ENCODE data around the gene MAP3K5.
"Not testable (repeated sequence)": the region's sequence is repeated elsewhere in the genome, so short reads cannot be mapped to it uniquely, and the experiment has no call there.

Gene MAP3K5

DNA sequence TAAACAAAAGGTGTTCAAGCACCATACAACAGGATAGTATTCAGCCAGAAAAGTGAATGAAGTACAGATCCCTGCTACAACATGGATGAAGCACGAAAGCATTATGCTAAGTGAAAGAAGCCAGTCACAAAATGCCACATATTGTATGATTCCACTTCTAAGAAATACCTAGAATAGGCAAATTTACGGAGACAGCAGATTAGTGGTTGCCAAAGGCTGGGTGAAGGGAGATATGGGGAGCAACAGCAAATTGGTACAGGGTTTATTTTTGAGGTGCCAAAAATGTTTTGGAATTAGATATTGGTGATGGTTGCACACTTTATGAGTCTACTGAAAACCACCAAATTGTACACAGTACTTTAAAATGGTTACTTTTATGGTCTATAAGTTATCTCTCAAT, 23.2 kb downstream of the MAP3K5 start:
- no peak for DNase-seq

DNA sequence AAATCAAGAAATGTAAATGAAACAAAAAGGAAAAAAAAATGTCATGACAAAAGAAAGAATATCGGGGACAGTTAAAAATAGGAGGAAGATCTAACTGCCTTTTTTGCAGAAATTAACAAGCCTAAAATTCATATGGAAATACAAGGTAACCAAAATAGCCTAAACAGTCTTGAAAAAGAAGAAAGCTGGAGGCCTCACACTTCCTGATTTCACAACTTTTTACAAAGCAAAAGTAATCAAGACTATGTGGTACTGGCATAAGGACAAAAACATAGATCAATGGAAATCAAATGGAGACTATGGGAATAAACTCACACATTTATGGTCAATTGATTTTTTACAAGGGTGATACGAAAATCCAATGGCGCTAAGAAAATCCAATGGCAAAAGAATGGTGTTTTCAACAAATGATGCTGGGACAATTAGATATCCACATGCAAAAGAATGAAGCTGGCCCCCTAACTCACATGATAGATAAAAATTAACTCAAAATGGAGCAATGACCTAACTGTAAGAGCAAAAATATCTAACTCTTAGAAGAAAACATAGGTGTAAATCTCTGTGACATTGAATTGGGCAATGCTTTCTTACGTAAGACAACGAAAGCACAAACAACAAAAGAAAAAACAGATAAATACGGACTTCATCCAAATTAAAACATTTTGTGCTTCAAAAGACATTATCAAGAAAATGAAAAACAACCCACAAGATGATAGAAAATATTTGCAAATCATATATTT, 24.5 kb downstream of the MAP3K5 start:
- DNase-seq = no peak

DNA sequence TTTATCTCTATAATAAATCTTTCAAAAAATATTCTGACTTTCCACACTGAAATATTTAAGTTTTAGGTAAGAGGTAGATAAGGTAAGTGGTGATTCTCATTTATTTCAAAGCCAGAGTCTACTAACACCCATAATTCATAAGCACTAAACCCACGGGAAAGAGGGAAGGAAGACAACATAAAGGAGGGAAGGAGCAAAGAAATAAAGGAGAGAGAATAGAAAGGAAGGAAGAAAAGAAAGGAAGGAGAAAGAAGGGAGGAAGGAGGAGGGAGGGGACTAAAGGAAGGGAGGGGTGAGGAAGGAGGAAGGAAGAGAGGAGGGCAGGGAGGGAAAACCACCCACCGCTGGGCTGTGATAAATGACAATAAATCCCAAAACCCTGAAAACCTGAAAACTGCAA, 25.2 kb downstream of the MAP3K5 start:
- no peak for DNase-seq

DNA sequence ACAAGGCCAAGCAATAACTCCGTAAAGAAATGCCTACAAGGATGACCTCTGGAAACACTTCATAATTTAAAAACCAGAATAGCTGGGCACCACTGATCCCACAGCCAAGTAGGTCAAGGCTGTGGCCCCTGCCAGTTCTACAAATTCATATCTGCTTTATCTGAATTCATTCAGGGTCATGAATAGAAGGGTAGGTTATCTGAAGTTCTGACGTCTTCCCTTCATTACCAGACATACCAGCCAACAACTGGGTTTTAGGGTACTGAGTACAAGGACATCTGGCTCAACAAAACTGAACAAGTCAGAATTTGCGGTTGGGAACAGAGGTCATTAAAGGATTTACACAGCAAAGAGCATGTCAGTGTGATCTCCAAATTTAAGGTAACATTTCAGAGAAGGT, 26.0 kb downstream of the MAP3K5 start:
- DNase-seq = no peak

DNA sequence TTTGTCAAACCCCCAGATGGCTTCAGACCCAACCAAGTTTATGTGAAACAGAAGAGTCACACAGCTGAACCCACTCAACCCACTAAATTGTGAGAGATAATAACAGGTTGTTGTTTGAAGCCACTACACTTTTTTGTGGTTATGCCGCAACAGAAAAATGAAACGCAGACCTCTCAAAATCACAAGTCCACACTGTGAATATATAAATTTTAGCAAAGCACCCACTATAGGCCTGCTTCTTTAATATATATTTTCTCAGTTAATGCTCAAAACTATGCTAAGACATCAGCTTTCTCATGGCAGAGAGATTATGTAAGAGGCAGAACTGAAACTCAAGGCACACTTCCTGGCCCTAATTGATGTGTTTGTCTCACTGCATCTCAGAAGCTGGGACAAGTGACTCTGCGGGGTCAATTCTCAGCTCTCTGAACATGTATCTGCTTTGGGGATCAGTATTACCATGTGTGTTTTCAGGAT, 27.7 kb downstream of the MAP3K5 start:
- DNase-seq = no peak

DNA sequence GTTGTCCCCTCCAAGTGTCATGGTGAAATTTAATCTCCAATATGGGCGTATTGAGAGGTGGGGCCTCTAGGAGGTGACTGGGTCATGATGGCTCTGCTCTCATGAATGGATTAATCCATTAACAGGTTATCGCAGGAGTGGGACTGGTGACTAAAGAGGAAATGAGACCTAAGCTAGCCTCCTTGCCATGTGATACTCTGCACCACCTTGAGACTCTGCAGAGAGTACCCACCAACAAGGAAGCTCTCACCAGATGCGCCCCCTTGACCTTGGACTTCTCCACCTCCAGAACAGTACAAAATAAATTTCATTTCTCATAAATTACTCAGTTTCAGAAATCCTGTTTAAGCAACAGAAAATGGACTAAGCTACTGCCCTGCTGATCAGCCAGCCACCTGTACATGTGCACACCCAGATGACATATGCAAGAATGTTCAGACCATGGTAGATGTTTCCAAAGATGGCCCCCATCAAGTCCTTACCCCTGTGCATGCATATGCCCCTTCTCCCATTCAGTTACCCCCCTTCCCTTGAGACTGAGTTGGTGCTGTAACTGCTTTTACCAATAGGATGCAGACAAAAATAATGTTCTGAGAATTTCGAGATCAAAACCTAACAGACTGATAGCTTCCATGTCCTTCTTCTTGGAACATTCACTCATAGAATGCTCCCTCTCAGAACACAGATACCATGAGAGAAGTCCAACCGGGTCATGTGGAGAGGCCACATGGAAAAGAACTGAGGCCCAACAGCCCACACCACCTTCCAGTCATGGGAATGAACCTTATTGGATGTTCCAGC, 28.4 kb downstream of the MAP3K5 start:
- DNase-seq = no peak

DNA sequence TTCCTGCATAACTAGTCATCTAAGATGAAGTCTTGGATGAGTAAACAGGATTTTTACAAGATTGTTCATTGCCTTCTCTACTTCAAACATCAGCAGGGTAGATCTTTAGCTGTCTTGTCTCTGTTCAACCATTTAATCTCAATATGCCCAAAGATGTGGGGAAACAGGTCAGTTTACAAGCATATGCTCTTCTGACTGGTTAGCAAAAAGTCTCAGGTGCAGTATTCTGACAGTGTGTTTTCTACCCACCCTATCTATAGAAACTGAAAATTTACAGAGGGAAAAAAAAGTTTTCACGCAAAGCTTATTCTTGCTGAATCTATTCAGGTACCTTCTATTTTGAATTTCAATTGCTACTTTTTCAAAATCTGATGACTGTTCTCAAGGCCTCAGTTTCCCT, 29.0 kb downstream of the MAP3K5 start:
- no peak for DNase-seq

DNA sequence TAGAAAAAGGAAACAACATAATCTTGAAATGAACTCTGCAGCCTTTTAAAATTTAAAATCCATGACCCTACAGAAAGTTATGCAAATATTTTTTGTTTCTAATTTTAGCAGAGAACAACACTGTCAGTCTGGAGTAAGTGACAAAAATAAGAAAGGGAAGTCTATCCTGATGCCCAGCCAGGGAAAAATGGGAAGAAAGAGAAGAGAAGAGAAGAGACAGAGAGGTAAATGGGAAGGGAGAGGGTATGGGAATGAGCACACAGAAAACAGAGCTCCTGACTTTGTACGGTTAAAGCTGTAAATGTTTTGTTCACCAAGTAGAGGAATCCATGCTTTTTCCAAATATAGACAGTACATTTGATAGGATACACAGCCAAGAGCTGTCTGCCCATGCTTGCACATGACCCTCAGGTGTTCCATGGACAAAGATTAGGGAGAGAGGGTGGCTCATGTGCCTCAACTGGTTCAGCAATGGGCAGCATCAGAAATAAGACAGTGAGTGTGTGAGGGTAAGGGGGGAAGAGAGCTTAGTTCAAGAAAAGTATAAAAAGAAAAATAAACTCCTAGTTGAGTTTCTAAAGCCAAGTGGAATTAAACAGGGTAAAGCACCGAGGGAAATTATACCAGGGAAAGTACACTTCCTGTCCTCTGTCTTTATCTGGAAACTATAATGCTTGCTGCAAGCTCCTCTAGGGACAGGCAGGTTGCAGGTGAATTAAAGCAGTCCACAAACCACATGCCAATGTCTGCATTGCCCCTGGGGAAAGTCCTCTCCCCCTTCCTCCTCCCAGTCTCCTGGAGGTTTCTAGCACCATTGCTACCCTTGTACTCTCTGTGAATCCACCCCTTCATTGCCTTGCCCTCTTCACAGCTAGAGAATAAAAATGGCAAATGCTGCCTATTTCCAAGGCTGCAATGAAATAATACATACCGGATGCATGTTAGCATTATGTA, 30.0 kb downstream of the MAP3K5 start:
- DNase-seq = no peak

DNA sequence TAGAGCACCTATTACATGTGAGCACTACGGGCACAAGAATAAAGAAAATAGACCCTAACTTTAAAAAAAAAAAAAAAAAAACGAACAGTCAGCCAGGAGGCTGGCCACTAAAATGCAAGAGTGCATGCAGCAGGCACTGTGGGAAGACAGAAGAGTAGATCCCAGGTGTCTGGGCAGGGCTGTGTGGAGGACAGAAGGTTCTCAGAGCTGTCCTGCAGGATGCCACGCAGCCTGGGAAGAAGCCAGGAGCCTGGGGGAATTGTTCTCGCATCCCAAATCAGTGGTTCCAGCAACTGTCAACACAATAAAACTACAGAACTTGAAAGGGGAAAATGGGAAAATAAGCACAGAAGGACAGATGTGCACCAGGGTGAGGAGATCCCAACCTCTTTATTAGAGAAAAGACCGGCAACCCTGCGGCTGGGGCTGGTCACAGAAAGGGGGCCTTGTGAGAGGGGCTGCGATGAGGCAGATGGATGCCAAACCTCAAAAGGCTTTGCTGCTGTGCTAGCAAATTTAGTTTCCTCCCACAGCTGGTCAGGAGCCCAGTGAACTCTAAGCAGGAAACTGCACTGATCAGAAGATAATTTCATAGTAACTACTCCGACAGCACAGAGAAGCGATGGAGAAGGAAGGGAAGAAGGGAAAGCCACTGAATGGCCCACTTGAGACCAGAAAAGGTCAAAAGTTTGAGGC, 30.9 kb downstream of the MAP3K5 start:
- no peak for DNase-seq

DNA sequence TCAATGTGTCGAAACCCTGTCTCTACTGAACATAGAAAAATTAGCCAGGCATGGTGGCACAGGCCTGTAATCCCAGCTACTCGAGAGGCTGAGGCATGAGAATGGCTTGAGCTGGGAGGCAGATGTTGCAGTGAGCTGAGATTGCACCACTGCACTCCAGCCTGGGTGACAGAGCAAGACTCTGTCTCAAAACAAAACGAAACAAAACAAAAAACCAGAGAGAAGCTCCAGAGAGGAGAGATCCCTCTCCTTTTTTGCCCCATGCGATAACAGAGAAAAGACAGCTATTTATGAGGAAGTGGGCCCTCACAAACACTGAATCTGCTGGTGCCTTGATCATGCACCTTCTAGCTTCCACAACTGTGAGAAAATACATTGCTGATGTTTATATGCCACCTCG, 31.5 kb downstream of the MAP3K5 start:
- DNase-seq = not testable (repeated sequence)

DNA sequence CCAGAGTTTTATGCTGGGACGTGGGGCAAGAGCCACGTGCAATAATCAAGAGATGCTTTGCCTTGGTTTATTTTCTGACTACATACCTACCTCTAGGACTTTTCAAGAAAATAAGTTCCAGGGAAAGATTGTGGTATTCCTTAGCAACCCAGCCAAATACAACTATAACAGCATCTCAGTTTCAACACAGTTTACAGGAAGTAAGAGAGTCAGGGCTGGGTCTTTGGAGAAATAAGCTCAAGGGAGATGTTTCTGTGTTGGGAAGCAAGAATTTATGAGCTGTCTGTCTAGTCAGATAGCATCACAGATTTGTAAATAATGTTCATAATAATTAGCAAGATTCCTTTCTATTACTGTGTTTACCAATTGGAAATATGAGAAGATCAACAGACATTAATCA, 35.1 kb downstream of the MAP3K5 start:
- DNase-seq = no peak

DNA sequence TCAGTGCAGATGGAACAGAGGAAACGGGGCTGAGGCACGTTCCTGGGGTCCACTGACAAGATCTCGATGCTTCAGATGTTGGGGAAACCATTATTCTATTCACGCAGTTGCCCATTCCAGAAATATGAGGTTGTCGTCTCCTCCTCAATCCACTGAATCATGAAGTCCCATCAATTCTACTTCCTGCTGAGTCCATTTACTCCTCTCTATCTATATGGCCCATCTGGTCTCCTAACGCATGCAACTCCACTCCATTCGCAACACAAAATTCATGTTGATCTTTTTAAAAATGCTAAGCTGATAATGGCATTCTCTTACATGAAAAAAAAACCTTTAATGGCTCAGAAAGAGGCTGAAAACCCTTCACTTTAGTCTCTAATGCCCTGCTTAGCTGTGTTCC, 37.5 kb downstream of the MAP3K5 start:
- DNase-seq = no peak

DNA sequence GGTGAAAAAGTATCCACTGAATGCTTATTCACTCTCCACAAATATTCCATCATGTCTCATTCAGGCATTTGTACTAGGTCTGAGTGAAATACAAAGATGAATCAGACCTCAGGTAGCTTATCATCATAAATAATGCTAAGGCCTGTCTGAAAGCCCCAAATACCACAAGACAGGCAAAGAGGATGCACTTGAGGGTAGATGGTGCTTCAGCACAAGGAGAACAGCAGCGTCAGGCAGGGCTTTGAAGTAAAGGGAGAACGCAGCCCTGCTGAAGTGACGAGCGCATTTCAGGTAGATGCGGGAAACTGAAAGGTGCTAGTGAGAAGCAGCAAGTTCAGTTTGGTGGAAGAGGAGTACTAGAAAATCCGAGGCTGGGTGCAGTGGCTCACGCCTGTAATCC, 38.7 kb downstream of the MAP3K5 start:
- no peak for DNase-seq

DNA sequence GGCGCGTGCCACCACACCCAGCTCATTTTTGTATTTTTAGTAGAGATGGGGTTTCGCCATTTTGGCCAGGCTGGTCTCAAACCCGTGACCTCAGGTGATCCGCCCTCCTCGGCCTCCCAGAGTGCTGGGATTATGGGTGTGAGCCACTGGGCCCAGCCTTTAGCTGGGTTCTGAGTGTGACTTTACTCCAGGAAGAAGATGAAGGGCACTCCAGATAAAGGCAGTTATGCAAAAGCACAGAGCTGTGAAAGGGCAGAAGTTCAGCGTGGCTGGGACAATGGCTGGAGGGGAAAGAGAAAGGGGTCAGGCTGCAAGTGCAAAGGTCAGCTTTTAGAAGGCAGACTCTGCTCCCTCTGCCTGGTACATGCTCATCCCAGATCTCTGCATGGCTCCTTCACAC, 39.7 kb downstream of the MAP3K5 start:
- DNase-seq = no peak

DNA sequence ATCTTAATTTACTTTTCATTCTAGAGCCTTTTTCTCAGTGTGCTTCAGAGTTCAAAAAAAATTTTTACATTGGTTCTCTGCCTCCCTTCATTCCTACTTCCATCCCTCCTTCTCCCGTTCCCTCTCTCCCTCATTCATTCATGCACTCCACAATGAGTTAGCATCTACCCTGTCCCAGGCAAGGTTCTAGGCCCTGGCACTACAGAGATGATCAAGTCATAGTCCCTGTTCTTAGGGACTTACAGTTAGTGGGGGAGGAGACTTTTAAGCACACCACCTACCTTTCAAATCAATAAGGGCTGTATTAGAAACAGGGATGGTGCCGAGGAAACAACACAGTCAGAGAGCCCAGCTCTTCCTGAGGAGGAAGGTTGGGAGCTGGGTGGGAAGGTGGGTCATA, 40.3 kb downstream of the MAP3K5 start:
- DNase-seq = no peak

DNA sequence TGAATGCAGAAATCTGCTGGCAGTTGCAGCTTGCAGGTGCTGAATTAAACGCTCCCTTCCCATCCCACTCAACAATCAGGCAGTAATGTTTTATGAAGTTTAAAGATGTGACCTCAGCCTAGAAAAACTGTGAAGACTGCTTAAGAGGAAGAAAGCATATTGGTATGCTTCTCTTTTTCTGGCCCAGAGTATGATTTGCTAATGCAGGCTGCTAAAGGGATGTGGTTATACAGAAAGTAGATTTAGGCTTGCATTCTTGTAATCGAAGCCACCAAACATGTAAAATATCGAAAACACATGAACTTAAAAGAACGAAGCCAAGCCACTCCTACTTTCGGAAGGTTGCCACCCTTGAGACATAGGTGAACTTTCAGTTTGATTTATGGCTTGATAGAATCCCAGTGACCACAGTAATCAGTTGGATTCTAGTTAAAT, 40.7 kb downstream of the MAP3K5 start:
- DNase-seq = no peak

DNA sequence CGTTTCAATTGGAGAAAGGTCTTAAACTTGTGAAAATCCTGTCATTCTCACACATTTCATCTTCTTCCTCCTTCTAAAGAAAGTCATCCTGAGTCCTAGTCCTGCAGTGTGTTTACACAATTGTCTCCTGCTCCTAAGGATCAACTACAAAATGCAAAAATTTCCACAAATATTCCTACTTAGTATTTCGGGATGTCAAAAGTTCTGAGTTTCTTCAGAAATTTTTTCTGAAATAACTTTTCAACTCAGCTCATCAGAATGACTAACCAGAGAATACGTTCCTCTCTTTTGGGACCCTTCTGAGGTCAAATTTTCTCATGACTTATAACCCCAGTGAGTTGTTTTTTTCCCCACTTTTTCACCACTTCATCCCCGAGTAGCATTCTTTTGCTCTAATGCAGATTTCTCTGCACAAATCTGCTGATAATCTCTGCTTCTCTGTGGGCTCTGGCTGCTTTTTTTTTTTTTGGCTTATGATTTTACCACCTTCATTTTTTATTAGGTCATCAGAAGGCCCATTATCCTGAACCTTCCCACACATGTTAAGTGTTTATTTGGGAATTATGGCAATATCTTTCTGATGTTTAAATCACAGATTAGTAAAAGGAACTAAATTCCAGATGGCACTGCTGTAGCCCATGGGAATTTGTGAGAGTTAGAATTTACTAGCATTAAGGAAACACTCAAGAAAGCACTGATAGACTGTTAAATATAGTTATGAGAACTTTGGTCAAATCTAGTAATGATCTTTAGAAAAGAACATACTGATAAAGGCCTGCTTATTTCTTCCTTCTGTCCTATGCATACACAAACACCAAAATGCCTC, 41.4 kb downstream of the MAP3K5 start:
- DNase-seq = no peak

DNA sequence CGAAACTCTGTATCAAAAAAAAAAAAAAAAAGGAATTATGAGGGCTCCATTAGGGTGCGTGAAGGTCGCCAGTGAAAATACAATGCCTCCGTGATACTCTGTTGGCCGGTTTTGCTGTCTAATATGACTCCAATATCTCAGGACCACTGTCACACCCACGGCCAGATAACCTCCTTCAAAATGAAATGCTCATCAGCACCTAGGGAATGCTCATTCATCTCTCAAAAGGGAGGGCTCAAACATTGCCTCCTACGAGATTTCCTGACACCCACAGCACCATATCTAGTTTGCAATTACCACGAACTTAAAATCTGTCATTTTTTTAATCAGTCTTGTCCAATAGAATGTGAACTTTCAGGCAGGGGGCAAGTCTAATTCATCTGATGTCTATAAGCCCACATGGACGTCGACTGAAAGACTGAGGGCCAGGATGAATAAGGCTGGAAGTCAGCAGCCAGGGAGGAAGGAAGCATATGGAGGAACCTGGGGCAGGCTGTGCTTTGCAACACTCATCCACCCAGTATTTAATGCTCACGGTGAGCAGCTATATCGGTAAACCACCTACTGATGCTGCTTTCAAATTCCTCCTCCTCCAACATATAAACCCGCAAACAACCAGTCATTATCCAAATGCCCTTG, 42.8 kb downstream of the MAP3K5 start:
- DNase-seq = no peak

DNA sequence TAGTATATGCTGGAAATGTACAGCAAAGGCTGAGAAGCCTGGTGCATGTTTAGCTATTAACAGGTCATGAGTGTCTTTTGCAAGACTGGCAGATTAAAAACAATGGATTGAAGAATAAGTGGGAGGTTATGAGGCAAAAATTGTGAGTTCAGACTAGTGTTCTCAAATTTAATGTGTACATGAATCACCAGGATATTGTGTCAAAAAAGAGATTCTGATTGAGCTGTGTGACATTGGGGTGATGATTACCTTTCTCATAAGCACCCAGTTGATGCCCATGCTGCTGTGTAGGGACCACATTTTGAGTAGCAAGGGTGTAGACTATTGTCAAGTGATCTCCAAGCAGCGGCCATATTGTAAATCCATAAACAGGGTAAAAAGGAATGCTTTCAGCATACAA, 44.8 kb downstream of the MAP3K5 start:
- DNase-seq = no peak

DNA sequence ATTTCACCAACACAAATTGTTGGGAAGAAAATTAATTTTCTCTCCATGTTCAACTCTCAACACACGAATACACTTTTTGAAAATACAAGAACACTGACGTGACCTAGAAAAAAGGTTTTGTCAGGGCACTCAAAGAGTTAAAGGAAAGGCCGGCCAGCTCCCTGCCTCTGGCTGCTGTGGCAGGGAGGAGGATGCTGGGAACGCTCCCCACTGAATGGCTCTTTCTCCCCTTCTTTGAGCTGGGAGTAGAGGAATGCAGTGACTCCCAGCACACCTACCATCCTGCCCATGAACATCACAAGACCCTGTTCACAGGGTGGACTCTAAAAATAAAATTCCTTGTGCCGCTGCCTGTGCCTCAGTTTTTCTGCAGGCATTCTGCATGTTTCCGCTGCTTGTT, 47.0 kb downstream of the MAP3K5 start:
- DNase-seq = no peak

DNA sequence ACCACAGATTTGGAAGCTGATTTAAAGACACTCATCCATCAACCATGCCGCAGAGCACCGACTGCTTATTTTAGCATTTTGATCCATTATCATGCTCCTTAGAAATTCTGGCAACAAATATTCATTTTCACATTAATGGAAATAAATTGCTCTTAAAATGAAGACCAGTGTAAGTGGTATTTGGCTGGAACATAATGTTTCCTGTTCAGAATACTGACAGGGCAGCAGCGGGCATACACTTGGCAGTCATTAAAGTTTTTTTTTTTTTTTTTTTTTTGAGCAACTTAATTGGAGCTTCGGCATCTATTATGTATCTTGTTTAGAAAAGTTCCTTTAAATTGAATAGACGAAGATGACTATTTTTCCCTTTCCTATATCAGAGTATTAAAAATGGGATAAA, 47.4 kb downstream of the MAP3K5 start:
- no peak for DNase-seq
